Measurements from ENCODE around the gene CHST8. TPM values are rescaled to one million over a fixed set of nuclear protein-coding genes. Genes with fewer than 3 reads are reported as not detected.

Gene CHST8
- polyA plus RNA-seq, 2 of the 4 experiments (the other 2 are of a cell fraction), result not detected

GRCh38 chr19:33747273-33747672 is 125.5 kb downstream of the CHST8 start:
- H3K27ac ChIP-seq, result no peak overlapping the region
- no peak for TF ChIP-seq HOXB13 (CRISPR knock-in tag; IDR thresholded peaks at IDR 0.05; ENCODE audit: low read depth)
- TF ChIP-seq BHLHE40 (IDR thresholded peaks at IDR 0.05; ENCODE audit: low read depth, low read length), result no peak
- no peak for TF ChIP-seq RAD21 (conservative IDR thresholded peaks at IDR 0.05 in 1 of 2, IDR thresholded peaks at IDR 0.05 in 1 of 2)
- no peak for TF ChIP-seq MAFK (IDR thresholded peaks at IDR 0.05; ENCODE audit: partially characterized antibody)
- no peak for TF ChIP-seq PHF8 (IDR thresholded peaks at IDR 0.05; ENCODE audit: borderline replicate concordance, low read depth)
- TF ChIP-seq FOSL2 (IDR thresholded peaks at IDR 0.05), result no peak
- TF ChIP-seq FOSL2 (CRISPR knock-in tag; IDR thresholded peaks at IDR 0.05), result no peak
- no peak for TF ChIP-seq MAZ (IDR thresholded peaks at IDR 0.05; ENCODE audit: borderline replicate concordance, low read depth, low read length)
- TF ChIP-seq SMC3 (IDR thresholded peaks at IDR 0.05), result no peak
- ChIA-PET POLR2A (interaction anchor here (0.5 kb wide), 1 partner anchor 108 kb away, joined by 4 read pairs; no protein-coding TSS in a partner anchor), CTCF (interaction anchor here (1.2 to 7.1 kb wide), 5 partner anchors 9 to 337 kb away, joined by 5 to 65 read pairs (median 9); no protein-coding TSS in a partner anchor)
- no peak for ATAC-seq
- no peak for DNase-seq (ENCODE audit: low read depth in 1 of 2, low spot score in 1 of 2)
- no peak for FAIRE-seq
- WGBS (ENCODE audit: missing lambda C conversion rate), result 1% methylated on average over 4 of the region's 4 CpGs
- no peaks in the 10 kb centered on the region for H3K9me3 ChIP-seq
- no peak overlapping the region for H3K4me2 ChIP-seq
- no peak overlapping the region for H3K4me3 ChIP-seq
- H3K4me1 ChIP-seq, result no peaks in the 10 kb centered on the region

GRCh38 chr19:33748231-33748630 is 126.5 kb downstream of the CHST8 start:
- ChIA-PET CTCF (interaction anchor here (1.0 to 7.1 kb wide), 14 partner anchors 9 to 377 kb away, joined by 3 to 65 read pairs (median 6); no protein-coding TSS in a partner anchor), POLR2A (interaction anchor here (0.6 kb wide), 1 partner anchor 28 kb away, joined by 3 read pairs; no protein-coding TSS in a partner anchor)
- 16% methylated on average over 8 of the region's 8 CpGs for WGBS (ENCODE audit: missing lambda C conversion rate)
- TF ChIP-seq MAZ (IDR thresholded peaks at IDR 0.05; ENCODE audit: borderline replicate concordance, low read depth, low read length) (no peak), CHD4 (IDR thresholded peaks at IDR 0.05; ENCODE audit: borderline replicate concordance) (no peak), KDM1A (IDR thresholded peaks at IDR 0.05; ENCODE audit: low read depth) (no peak), HOXA7 (CRISPR knock-in tag; IDR thresholded peaks at IDR 0.05) (no peak), MAFK (IDR thresholded peaks at IDR 0.05; ENCODE audit: partially characterized antibody) (no peak), HOXB13 (CRISPR knock-in tag; IDR thresholded peaks at IDR 0.05; ENCODE audit: low read depth) (no peak), BHLHE40 (IDR thresholded peaks at IDR 0.05; ENCODE audit: low read depth, low read length) (no peak), PBX3 (IDR thresholded peaks at IDR 0.05) (no peak), JUN (IDR thresholded peaks at IDR 0.05) (no peak), EHMT2 (IDR thresholded peaks at IDR 0.05; ENCODE audit: low read depth) (no peak), NFE2L2 (conservative IDR thresholded peaks at IDR 0.05; ENCODE audit: low read length) (no peak), MYC (IDR thresholded peaks at IDR 0.05; ENCODE audit: borderline replicate concordance, low read length) (no peak), CBX8 (IDR thresholded peaks at IDR 0.05) (no peak), HMGXB4 (CRISPR knock-in tag; IDR thresholded peaks at IDR 0.05; ENCODE audit: borderline replicate concordance) (no peak), REST (IDR thresholded peaks at IDR 0.05) (no peak), RNF2 (IDR thresholded peaks at IDR 0.05; ENCODE audit: borderline replicate concordance, low read depth) (no peak), RFX5 (IDR thresholded peaks at IDR 0.05) (no peak)
- Histone ChIP-seq H3K4me2 (no peak overlapping the region), H3K4me3 (no peak overlapping the region), H3K4me1 (no peaks in the 10 kb centered on the region), H3K27ac (no peak overlapping the region), H3K9me3 (no peaks in the 10 kb centered on the region)
- DNase-seq (ENCODE audit: low read depth in 1 of 2, low spot score in 1 of 2) (no peak), FAIRE-seq (no peak), ATAC-seq (no peak)
